Activated naive CD8-positive, alpha-beta T cell treated with anti-CD3 and anti-CD28 coated beads for 36 hours (primary cell): Measurements from ENCODE around the gene FCMR. TPM values are rescaled to one million over a fixed set of nuclear protein-coding genes. Genes with fewer than 3 reads are reported as not detected.

ENCODE experiments used
- DNase-seq: peaks from one replicate; pipeline ENCODE4 v3.0.0; 2021
- H3K27ac Mint-ChIP-seq: one replicate; pipeline ENCODE4 v1.8.0; 2022; ENCODE audit warnings: mild to moderate bottlenecking, moderate library complexity, mixed read lengths
- H3K27me3 Mint-ChIP-seq: one replicate; pipeline ENCODE4 v1.8.0; 2022; ENCODE audit warnings: mild to moderate bottlenecking, mixed read lengths
- H3K36me3 Mint-ChIP-seq: one replicate; pipeline ENCODE4 v1.8.0; 2021; ENCODE audit warnings: mild to moderate bottlenecking, mixed read lengths
- H3K4me1 Mint-ChIP-seq: one replicate; pipeline ENCODE4 v1.8.0; 2021; ENCODE audit warnings: mixed read lengths
- H3K4me3 Mint-ChIP-seq: one replicate; pipeline ENCODE4 v1.8.0; 2022; ENCODE audit warnings: mild to moderate bottlenecking, moderate library complexity, mixed read lengths
- H3K9me3 Mint-ChIP-seq: one replicate; pipeline ENCODE4 v1.8.0; 2022; ENCODE audit warnings: mixed read lengths
- total RNA-seq, 2 experiments: library from RNA; stranded (reverse); gene quantifications; one replicate each; pipeline ENCODE4 v1.2.3, GENCODE V29; 2021

FCMR gene
- total RNA-seq, 2 experiments from 2014 or later = 42.9 to 45.5 TPM

DNA sequence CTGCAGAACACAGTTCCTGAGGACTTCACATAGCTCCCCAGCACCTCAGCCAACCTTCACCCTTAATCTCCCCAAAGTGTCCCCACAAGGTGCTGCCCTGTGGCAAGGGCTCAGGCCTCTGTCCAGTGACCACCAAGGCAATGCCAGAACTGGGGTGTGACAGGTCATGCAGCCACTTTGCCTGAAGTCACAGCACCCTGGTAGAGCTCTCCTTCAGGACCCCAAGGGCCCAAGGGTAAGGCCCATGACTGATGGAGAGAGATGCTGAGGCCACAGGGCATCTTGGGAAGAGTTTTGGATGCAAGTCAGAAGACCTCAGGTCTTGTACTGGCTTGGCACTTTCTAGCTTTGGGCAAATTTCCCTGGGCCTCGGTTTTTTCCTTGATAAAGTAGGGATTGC, 783 bp upstream of the FCMR start:
- DNase-seq = no peak
- Mint-ChIP-seq H3K27me3 (no peaks in the 10 kb centered on the region), H3K27ac (no peak overlapping the region)

DNA sequence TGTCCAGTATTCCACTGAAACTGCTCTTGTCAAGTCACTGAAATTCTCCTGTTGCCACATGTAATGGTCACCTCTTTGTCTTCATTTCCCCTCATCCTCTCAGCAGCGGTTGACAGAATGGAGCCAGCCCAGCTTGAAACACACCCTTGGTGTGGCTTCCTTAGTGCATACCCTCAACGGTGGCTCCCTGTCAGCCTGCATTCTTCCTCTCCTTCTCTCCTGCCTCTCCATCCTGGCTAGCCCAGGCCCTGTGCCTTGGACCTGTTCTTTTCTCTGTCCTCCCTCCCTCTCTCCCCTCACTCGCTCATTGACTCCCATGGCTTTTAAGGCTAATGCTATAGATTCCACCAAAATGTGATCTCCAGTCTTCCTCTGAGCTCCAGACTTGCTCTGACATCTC, 3.7 kb downstream of the FCMR start:
- no peak for DNase-seq
- Mint-ChIP-seq H3K4me1 (peaks cover 75% of the 10 kb centered on the region), H3K4me3 (peak overlapping the region; percentile 69), H3K27me3 (no peaks in the 10 kb centered on the region), H3K9me3 (no peaks in the 10 kb centered on the region), H3K27ac (peak overlapping the region; percentile 83), H3K36me3 (peaks cover 46% of the 10 kb centered on the region)

More for the DNA sequence above, 783 bp upstream of the FCMR start:
- H3K4me3 Mint-ChIP-seq = no peak overlapping the region
- H3K4me1 Mint-ChIP-seq = peaks cover 35% of the 10 kb centered on the region
- peaks cover 17% of the 10 kb centered on the region for H3K36me3 Mint-ChIP-seq
- no peaks in the 10 kb centered on the region for H3K9me3 Mint-ChIP-seq

- Mint-ChIP-seq H3K27ac (peak overlapping the region; percentile 83), H3K4me3 (peak overlapping the region; percentile 65), H3K27me3 (no peaks in the 10 kb centered on the region)
These were observed 5.6 kb downstream of the FCMR start for GRCh38 chr1:206916000-206916709.

GRCh38 chr1:206915030-206915735, 6.6 kb downstream of the FCMR start:
- H3K27me3 Mint-ChIP-seq = no peaks in the 10 kb centered on the region
- no peaks in the 10 kb centered on the region for H3K9me3 Mint-ChIP-seq
- DNase-seq = no peak
- H3K4me3 Mint-ChIP-seq = peak overlapping the region; percentile 65
- peaks cover 79% of the 10 kb centered on the region for H3K4me1 Mint-ChIP-seq
- H3K27ac Mint-ChIP-seq = peak overlapping the region; percentile 83
- peaks cover 48% of the 10 kb centered on the region for H3K36me3 Mint-ChIP-seq

More at GRCh38 chr1:206916000-206916709, 5.6 kb downstream of the FCMR start:
- Mint-ChIP-seq H3K9me3 (no peaks in the 10 kb centered on the region), H3K36me3 (peaks cover 55% of the 10 kb centered on the region), H3K4me1 (peaks cover 81% of the 10 kb centered on the region)
- DNase-seq = no peak

DNA sequence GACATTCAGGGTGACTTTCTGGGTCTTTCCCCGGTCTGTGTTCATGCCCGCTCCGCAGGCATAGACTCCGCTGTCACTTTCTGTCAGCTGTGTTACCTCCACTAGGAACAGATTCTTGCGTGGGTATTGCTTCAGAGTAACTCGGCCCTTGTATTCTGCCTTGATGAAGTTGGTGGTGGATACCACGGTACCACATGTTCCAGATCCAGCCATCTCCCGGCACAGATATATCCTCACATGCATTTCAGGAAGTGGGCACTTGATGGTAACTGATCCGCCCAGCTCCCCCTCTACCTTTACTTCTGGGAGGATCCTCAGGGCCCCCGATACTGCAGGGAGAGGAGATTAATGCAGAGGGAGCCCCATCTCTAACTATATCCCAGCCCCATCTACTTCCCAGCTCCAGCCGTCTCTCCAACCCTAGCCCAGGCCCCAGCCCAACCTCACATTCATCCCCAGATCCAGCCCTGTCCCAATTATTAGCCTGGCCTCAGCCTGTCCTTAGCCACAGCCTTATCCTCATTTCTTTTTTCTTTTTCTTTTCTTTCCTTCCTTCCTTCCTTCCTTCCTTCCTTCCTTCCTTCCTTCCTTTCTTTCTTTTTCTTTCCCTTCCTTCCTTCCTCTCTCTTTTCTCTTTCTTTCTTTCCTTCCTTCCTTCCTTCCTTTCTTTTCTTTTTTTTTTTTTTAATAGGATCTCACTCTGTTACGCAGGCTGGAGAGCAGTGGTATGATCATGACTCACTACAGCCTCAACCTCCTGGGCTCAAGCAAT, 7.8 kb downstream of the FCMR start:
- Mint-ChIP-seq H3K4me3 (no peak overlapping the region), H3K27me3 (no peaks in the 10 kb centered on the region), H3K36me3 (peaks cover 46% of the 10 kb centered on the region), H3K4me1 (peaks cover 77% of the 10 kb centered on the region), H3K9me3 (no peaks in the 10 kb centered on the region), H3K27ac (peak overlapping the region; percentile 83)
- DNase-seq = no peak

DNA sequence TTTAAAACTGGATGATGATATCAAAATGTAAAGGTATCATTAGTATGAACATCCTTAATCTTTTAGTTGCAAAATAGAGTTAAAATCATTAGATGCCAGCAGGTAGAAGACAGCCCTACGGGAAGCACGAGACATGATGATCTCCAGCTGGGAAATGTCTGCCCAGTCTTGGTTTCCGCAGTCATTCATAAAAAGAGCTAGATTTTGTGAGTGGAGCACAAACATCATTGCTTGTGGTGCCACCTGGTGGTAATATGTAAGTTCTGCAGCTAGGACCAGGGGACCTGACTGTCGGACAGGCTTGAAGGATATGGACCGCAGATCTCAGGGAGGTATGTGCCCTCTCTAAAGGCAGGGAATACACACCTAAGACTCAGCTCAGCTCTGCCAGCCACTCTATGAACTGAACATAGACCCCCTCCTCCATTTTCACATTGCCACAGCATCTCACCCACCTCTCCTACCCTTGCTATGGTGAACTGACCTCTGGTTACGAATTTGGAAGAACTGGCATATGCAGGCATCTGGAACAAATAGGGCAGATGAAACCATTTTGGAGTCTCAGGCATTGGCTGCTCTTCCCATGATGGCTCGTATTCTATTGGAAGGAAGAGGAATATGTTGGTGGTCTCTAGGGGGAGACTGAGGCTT, 9.2 kb downstream of the FCMR start:
- no peaks in the 10 kb centered on the region for H3K27me3 Mint-ChIP-seq
- H3K27ac Mint-ChIP-seq = peak overlapping the region; percentile 61
- no peaks in the 10 kb centered on the region for H3K9me3 Mint-ChIP-seq
- peak; percentile 60 for DNase-seq
- peak overlapping the region; percentile 14 for H3K4me3 Mint-ChIP-seq
- H3K4me1 Mint-ChIP-seq = peaks cover 80% of the 10 kb centered on the region
- peaks cover 47% of the 10 kb centered on the region for H3K36me3 Mint-ChIP-seq

DNA sequence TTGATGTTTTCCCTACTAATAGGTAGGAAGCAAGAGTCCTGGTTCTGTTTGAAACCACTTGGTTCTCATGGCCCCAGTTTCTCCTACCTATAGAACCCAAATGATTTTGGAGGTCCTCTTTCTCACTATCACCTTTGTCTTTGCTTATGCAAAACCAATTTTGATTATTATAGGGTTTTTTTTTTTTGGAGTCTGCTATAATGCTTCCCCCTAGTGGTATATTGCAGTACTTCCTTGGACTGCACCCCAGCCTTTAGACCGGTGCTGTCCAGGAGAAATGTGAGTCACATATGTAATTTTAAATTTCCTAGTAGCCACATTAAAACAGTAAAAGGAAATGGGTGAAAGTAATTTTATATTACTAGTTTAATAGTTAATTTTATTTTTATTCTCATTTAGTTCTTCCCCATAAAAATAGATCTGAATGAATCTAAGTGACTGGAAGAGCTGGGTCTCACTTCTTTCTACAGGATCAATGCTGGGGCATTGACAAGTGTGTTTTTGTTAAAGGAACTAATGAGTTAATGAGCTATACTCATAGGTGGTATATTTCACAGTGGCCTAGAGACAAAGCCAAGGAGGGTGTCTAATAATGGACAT, 10.6 kb downstream of the FCMR start:
- no peak for DNase-seq
- Mint-ChIP-seq H3K4me3 (no peak overlapping the region), H3K27me3 (no peaks in the 10 kb centered on the region), H3K4me1 (peaks cover 79% of the 10 kb centered on the region), H3K27ac (no peak overlapping the region), H3K9me3 (no peaks in the 10 kb centered on the region), H3K36me3 (peaks cover 41% of the 10 kb centered on the region)

DNA sequence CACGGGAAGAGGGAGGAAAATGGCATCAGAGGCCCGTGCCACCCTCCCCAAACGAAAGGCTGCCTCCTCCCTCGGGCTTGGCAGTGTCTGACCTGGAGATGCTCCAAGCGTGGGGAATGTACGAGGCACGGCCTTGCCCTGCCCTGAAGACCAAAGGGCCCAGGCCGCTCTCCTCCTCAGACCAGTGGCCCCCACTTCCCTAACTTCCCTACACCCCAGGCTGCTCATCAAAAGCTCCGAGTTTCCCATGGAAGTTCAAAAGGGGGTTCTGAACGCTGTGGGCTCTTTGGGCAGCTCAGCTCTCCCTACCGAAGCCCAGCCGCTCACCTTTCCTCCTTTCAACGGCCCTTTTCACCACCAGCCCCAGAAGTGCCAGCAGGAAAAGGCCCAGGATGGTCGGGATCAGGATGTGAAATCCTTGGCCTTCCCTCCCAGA, 11.8 kb downstream of the FCMR start:
- H3K27ac Mint-ChIP-seq = no peak overlapping the region
- DNase-seq = no peak
- no peaks in the 10 kb centered on the region for H3K9me3 Mint-ChIP-seq
- H3K4me3 Mint-ChIP-seq = peak overlapping the region; percentile 23
- peaks cover 79% of the 10 kb centered on the region for H3K4me1 Mint-ChIP-seq
- H3K36me3 Mint-ChIP-seq = peaks cover 37% of the 10 kb centered on the region
- no peaks in the 10 kb centered on the region for H3K27me3 Mint-ChIP-seq

DNA sequence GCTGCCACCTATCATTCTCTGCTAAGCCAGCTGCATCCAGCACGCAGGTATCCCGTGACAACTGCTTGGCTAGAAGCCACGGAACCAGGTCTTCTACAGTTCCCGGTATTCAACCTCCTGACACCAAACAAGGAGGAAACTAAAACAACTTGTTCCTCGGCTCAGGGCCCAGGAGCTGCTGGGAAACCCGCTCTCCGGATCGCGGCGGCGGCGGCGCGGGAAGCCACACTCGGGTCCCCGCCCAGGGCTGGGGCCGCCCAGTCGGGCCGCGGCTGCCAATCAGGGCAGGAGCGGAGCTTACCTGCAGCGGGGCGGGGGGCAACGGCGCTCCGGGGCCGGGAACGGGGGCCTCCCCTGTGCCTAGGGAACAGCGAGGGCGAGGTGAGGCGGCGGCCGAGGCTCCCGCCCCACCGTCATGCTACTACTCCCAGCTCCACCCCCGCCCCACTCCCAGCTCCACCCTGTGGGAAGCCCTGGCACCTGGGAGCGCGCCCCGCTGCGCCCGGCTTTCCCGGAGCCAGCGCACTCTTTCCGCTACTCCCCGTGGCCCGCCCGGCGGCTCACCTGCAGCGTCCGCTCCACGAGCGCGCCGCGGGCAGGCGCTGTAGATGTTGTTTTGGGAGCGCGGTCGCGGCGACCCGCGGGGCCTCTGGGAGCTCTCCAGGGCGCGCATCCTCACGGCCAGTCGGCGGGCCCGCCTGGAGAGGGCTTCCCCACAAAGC, 12.4 kb downstream of the FCMR start:
- peaks cover 79% of the 10 kb centered on the region for H3K4me1 Mint-ChIP-seq
- peak; percentile 53 for DNase-seq
- H3K9me3 Mint-ChIP-seq = no peaks in the 10 kb centered on the region
- H3K4me3 Mint-ChIP-seq = peak overlapping the region; percentile 64
- H3K27me3 Mint-ChIP-seq = no peaks in the 10 kb centered on the region
- H3K27ac Mint-ChIP-seq = peak overlapping the region; percentile 58
- H3K36me3 Mint-ChIP-seq = peaks cover 37% of the 10 kb centered on the region

GRCh38 chr1:206908038-206908437, 13.7 kb downstream of the FCMR start:
- peaks cover 47% of the 10 kb centered on the region for H3K36me3 Mint-ChIP-seq
- H3K9me3 Mint-ChIP-seq = no peaks in the 10 kb centered on the region
- H3K4me1 Mint-ChIP-seq = peaks cover 74% of the 10 kb centered on the region
- H3K4me3 Mint-ChIP-seq = no peak overlapping the region
- no peak for DNase-seq
- no peak overlapping the region for H3K27ac Mint-ChIP-seq
- no peaks in the 10 kb centered on the region for H3K27me3 Mint-ChIP-seq

GRCh38 chr1:206907304-206907991, 14.3 kb downstream of the FCMR start:
- no peaks in the 10 kb centered on the region for H3K27me3 Mint-ChIP-seq
- DNase-seq = no peak
- peak overlapping the region; percentile 38 for H3K27ac Mint-ChIP-seq
- no peak overlapping the region for H3K4me3 Mint-ChIP-seq
- peaks cover 71% of the 10 kb centered on the region for H3K4me1 Mint-ChIP-seq
- H3K9me3 Mint-ChIP-seq = no peaks in the 10 kb centered on the region
- H3K36me3 Mint-ChIP-seq = peaks cover 44% of the 10 kb centered on the region

DNA sequence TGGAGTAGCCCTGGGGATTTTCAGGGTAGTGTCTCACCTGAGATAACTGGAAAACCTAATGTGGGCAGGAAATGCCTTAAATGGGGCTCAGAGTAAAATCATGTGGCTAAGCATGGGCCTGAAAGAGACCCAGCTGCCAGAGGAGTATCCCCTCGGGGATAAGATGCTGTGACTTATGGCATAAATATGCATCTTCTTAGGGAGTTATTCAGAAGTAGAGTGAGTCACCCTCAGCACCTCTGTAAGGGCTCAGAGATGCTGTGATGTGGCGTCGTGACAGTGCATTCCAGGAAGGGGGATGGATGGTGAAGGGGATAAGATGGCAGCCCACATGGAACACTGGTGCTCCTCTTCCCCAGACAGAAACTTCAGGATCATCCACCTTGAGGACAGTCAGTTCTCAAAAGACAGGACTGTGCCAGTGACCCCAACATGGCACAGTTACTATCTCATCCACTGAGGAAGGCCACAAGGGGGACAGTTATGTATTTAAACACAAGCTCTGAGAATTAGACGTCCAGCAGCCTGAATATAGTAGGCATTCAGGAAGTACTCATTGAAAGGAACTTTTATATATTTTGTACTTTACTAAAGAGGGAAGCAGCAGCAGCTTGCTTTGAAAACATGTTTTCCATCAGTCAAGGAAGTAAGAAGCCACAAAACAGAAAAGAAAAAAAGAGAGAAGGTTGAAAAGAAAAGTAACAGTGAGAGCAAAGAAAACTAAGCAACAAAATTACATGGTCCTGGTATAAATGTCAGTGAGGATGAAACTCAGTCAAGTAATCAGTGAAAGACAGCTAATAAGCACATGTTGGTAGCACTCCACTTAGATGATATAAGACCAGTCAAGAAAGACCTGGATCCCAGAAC, 16.2 kb downstream of the FCMR start:
- DNase-seq = peak; percentile 50
- peaks cover 61% of the 10 kb centered on the region for H3K4me1 Mint-ChIP-seq
- H3K27me3 Mint-ChIP-seq = no peaks in the 10 kb centered on the region
- peak overlapping the region; percentile 85 for H3K27ac Mint-ChIP-seq
- H3K9me3 Mint-ChIP-seq = no peaks in the 10 kb centered on the region
- peak overlapping the region; percentile 35 for H3K4me3 Mint-ChIP-seq
- peaks cover 40% of the 10 kb centered on the region for H3K36me3 Mint-ChIP-seq
